Stimulated activated CD8-positive, alpha-beta memory T cell treated with anti-CD3 and anti-CD28 coated beads, Interleukin-12 subunit alpha, Interleukin-12 subunit beta, amount 100 ng/mL, for 24 hours (primary cell): ENCODE measurements around the gene PISD.

Experiments used
- DNase-seq: peaks from one replicate; pipeline ENCODE4 v3.0.0-alpha.2; 2020; ENCODE audit errors: extremely low read depth

The PISD gene

GRCh38 chr22:31652911-31653684 is 8.9 kb downstream of the PISD start:
- DNase-seq: no peak

GRCh38 chr22:31652088-31652487 is 9.9 kb downstream of the PISD start:
- no peak for DNase-seq

GRCh38 chr22:31651664-31652063 is 10.4 kb downstream of the PISD start:
- DNase-seq: no peak

GRCh38 chr22:31650391-31650790 is 11.6 kb downstream of the PISD start:
- no peak for DNase-seq

GRCh38 chr22:31647523-31648320 is 14.3 kb downstream of the PISD start:
- DNase-seq: no peak

GRCh38 chr22:31647066-31647465 is 14.9 kb downstream of the PISD start:
- DNase-seq: no peak

- DNase-seq: peak; percentile 25
Observed at GRCh38 chr22:31646186-31647019, 15.6 kb downstream of the PISD start.

- DNase-seq: no peak
Observed at GRCh38 chr22:31639436-31640039, 22.5 kb downstream of the PISD start.

GRCh38 chr22:31637891-31638618 is 24.0 kb downstream of the PISD start:
- DNase-seq: no peak

GRCh38 chr22:31637447-31637890 is 24.5 kb downstream of the PISD start:
- DNase-seq: no peak

GRCh38 chr22:31635638-31636306 is 26.2 kb downstream of the PISD start:
- no peak for DNase-seq

GRCh38 chr22:31631436-31631835 is 30.6 kb downstream of the PISD start:
- no peak for DNase-seq

- peak; percentile 67 for DNase-seq
Observed at GRCh38 chr22:31630331-31631329, 31.4 kb downstream of the PISD start.

GRCh38 chr22:31629741-31630184 is 32.3 kb downstream of the PISD start:
- DNase-seq: no peak

GRCh38 chr22:31628969-31629708 is 32.9 kb downstream of the PISD start:
- no peak for DNase-seq

GRCh38 chr22:31628362-31628761 is 33.7 kb downstream of the PISD start:
- DNase-seq: no peak

GRCh38 chr22:31627223-31627731 is 34.7 kb downstream of the PISD start:
- DNase-seq: no peak
